Astrocyte of the hippocampus (primary cell): Measurements from ENCODE around the gene SNCG.
"Not testable (repeated sequence)": the region's sequence is repeated elsewhere in the genome, so short reads cannot be mapped to it uniquely, and the experiment has no call there.

Experiments used
- DNase-seq: peaks from one replicate; pipeline ENCODE4 v3.0.0; 2011; ENCODE audit warnings: low read depth, low spot score

Gene SNCG

DNA sequence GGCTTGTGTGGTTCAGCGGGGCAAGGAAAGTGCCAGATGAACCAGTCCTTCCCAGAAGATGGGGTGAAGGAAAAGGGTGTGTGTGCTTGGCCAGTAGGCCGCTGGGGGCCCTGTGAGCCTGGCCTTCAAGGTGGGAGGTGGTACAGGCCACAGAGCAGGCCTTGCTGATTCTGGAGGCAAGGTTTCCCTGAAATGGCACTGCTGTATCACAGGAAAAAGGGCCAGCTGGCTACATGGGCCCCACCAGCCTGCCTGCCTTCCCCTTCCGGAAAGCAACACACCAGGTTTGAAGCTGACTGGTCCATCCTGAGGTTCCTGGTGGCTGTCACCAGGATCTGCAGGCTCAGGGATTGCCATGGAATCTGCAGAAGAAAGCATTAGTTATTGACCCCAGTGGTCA, 13.5 kb upstream of the SNCG start:
- DNase-seq = no peak

DNA sequence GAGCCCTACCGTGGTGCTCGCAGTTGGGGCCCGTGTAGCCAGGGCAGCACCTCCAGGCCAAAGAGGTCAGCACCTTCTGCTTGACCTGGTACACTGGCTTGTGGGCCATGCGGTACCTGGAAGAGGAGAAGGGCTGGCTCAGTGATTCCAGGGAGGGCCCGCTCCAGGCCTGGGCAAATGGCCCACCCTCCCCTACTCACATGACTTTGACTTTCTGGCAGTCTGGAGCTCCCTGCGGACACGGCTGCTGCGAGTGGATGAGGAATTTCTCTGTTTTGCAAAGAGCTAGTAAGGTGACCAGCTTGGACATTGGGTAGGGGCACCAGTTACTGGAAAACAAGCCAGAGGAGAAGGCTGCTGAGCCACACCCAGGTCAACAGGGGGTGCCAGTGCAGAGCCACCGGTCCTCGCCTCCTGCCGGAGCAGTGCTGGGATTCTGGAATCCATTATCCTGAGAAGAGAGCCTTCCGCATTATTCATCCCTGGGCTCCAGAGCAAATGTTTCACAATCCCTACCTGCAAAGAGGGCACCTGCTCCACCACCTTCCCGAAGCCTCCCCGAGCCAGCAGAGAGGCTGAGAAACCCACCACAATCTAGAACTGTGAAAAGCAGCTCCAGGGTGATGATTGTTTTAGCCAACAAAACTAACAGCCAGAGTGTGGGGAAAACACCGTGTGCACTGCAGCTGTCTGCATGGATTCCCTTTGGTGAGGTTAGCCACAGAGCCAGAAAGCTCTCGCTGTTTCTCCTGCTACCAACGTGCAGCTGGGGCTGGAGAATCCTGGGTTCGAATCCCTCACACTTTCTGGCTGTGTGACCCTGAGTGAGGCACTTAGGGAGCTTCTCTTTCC, 12.8 kb upstream of the SNCG start:
- peak; percentile 47 for DNase-seq

DNA sequence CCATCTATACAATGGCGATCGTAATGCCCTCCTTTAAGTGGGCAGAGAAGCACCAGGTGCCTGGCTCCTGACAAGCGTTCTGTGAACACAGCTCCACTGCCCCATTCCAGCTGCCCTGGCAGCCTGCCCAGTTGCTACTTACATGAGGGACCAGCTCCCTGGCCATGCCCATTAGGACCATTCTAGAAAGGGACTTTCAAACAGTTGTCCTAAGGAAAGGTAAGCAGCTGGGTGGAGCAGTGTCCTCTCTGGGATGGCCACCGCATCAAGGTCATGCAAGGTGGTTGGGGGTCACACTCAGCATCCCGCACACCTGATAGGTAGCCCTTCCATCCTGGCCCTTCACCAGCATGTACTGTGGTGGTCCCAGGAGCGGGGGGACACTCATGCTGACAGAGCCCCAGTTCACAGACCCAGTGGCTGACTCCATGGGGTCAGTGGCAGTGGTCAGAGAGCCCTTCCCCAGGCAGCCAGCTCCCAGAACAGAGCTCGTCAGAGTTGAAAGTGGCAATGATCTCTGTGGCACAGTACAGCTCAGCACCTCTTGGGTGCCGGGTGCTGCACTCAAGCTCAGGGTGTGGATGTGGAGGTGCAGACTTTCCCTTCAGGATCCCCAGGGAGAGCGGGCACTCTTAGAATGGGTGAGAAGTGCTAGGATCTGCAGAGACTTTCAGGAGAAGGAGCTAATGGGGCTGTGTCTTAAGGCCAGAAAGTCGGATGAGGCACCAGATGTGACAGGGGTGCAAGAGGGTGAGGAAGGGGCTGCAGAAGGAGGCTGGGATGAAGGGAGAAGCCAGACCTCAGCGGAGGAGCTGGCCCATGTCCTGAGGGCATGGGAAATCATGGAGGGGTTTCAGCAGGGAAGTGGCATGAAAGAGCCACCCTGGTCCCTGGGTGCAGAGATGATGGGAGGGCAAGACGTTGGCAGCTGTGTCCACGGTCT, 11.9 kb upstream of the SNCG start:
- DNase-seq = no peak

DNA sequence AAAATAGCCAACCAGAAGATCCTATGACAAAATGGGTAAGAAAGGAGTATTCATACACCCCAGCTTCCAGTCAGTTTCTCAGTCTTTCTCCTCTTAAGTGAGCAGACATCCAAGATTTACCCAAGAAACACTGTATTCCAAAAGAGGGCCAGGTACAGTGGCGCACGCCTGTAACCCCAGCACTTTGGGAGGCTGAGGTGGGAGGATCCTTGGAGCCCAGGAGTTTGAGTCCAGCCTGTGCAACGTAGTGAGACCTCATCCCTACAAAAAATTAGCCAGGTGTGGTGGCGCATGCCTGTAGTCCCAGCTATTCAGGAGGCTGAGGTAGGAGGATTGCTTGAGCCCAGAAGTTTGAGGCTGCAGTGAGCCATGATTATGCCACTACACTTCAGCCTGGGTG, 10.6 kb upstream of the SNCG start:
- not testable (repeated sequence) for DNase-seq

DNA sequence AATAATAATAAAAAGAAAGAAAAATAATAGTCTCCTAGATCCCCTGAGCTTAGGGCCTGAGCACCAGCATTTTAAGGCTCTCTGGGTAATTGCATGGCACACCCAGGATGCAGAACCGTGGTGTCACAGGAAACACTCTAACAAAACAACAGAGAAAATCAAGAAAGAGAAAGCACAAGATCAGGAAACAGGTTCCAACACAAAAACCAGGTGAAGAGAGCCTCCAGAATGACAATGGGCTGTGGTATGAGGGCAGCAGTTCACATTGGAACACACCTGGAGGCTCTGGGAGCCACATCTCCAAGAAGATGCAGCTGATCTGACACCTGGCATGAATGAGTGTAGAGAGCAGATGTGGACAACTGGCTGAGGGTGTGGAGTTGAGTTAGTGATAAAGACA, 8.1 kb upstream of the SNCG start:
- no peak for DNase-seq

DNA sequence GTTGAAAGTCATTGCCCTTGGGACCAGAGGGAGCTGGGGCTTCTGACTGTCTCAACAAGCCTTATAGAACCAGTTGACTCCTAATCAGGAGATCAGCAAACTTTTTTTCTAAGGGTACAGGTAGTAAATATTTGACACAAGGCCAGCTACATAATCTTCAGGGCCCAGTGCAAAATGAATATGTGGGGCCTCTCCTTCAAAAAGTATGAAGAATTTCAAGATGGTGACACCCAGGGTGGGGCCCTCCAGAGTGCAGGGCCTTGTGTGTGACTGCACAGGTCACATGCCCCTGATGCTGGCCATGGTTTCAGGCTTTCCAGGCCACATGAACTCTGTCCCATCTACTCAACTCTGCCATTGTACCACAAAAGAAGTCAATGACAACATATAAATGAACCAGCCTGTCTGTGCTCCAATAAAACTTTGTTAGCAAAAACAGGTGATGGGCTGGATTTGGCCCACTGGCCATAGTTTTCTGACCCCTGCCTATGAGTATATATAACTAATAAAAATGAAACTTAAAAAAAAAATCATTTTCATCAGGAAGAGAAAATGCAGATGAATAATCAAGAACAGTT, 7.1 kb upstream of the SNCG start:
- DNase-seq = no peak

DNA sequence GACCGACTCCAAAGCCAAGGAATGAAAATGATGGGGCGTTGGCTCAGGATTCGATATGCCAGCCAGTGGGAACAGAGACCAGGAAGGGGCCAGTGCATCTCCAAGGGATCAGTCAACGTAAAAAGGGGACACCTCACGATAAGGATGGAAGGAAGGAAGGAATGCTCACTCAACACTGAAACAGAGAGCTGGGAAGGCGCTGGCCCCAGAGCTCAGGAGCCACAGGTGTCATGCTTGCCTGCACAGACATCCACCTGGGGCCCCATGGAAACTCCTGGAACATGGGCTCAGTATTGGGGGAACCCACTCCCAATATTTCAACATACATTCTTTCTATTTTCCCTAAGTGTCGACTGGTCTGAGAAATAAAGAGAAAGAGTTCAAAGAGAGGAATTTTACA, 6.3 kb upstream of the SNCG start:
- no peak for DNase-seq

DNA sequence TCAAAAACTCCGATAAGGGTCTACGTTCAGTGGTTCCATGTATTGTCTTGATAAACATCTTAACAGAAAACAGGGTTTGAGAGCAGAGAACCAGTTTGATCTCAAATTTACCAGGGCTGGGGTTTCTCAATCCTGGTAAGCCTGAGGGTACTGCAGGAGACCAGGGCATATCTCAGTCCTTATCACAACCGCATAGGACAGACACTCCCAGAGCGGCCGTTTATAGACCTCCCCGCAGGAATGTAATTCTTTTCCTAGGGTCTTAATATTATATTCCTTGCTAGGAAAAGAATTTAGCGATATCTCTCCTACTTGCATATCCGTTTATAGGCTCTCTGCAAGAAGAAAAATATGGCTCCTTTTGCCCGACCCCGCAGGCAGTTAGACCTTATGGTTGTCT, 5.7 kb upstream of the SNCG start:
- DNase-seq = not testable (repeated sequence)

DNA sequence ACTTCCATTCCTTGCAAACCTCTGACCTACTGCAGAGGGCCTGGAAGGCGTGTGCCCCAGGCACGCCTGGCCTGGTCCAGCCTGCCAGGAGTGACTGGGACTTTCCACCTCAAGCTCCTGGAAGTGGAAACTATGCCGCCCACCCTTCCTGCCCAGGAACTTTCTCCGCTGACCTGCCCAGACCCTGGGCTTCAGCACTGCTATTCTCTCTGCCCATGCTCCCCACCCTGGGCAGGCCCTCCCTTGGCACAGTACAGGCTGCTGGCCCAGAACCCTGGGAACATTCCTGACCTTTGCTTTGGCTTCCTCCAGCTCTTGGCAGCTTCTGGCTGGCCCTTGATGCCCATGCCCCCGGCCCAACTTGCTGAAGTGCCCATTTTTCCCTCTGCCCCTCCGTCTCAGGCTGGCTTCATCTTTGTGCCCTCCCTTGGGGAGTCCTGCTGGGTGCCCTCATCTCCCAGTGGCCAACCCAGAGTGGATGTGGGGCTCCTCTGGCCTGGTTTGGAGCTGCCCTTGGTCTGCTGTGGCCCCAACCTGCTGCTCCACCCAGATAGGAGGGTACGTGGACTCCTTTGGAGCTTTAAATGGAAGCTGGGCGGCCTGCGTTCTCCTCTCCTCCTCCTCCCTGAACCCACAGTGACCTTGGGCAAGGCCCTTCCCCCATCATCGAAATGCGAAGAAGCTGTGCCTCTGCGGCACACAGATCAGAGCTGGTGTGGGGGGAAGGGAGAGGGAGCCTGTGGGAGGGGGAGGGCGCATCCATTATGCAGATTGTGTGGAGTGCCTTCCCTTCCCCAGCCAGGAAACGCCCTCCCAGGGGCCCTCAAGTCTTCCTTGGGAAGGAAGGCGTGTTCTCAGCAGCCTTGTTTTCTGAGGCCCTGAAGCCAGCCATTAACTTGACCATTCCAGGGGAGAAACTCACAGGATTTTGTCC, 4.4 kb upstream of the SNCG start:
- DNase-seq = peak; percentile 60

DNA sequence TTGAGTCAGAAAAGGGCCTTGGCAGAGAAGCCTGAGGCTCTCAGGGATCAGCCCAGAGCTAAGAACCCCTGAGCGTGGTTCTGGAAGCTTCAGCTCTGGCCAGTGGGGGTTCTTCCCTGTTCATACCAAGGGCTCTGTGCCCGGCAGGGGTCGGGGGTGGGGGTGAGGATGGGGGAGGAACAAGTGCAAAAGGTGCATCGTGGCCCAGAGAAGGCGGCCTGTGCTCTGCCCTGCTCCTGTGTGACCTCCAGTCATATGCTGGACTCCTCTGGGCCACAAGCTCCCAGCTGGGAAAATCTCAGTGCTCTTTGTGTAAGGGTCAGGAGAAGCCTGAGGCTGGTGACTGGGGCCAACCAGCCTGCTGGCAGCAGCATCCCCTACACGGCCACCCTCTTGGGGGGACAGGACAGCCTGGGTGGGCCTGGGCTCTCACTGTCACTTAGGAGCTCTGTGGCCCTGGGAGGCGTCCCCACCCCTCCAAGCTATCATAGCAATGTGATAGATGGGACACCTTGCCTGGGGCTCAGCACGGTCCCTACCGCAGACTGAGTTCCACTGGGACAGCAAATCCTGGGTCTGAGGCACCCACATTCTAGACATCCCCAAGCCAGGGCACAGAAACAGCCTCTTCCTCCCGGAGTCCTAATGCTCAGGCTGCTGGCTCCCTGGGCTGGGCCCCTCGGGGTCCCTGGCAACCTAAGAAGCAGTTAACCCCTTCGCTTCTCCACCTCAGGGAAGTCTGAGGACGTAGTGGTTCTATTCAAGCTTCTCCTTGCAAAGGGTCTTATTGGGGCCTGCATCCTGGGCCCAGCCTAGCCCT, 3.5 kb upstream of the SNCG start:
- DNase-seq = no peak

DNA sequence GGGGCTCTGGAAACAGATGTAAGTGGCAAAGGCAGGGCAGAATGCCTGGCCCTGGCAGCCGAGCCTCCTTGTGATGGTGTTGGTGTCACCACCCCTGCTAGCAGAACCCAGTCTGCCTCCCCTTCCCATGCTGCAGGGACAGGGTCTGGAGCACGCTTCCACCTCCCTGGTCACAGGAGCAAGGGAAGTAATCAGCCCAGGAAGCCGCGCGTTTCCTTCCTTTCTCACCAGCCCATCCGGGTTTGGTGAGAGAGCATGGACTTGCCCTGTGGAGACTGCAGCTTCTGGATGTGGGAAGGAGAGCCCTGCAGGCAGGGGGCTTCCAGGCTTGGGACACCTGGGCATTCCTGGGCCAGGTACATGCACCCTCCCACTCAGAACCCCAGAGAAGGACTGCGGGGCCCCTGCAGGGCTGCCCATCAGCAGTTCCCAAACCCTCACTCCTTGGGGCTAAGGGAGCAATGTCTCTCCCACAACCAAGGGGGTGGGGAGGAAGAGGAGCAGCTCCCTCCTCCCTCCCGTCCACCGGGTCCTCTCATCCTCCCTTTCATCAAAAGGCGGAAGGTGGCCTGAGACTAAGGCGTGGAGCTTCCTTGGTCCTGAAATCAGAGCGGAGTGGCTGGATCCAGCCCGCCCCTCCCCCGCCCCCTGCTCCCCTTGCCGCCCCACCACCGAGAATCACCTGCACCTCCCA, 2.8 kb upstream of the SNCG start:
- DNase-seq = no peak

DNA sequence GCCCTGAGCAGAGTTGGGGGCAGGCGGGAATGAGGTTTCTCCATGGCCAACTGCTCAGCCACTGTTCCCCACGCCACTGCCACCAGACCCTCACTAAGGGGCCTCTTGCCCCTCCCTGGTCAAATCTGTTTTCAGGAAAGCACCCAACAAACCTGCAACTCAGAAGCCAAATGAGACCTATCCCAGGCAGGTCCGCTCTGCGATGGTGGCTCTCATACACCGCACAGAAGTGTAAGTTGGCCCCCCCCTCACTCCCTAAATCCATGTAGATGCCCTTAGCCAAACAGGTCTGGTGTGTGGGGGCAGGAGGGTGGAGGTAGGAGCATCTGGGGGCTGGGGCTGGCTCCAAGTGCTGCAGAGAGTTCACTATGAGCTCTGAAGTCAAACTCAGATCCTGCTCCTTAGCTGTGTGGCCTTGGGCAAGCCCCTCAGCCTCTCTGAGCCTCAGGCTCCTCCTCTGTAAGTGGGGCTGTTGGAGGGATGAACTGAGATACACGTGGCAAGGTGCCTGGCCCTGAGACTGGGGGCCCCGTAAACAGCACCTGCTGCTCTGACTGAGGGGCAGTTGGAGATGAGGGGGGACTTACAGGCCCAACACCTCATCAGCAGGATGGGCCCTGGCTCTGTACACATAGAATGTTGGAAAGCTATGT, 2.1 kb upstream of the SNCG start:
- DNase-seq = no peak

DNA sequence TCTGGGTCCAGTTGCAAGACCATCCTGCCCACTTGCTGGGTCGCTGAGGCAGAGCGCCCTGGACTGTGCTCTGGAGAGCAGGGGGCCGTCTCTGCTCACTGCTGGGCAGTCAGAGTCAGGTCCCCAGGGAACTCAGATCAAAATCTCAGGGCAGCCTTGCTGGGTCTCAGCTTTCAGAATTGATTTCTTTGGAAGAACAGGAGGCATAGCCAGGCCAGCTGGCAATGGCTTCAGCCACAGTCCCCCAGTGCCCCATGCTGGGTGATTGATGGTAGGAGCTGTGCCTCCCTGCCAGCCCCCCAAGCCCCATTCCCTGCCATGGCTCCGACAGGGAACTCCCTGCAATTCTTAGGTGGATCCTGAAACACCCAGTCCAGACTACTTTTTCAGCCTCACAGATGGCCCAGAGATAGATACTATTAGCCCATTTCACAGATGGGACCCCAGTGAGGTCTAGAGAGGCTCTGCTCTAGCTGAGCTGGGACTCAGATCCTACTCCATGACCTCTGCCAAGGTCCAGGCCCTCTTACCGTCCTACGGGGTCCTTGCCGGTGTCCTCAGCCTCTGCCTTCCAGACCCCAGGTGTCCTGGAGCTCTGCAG, 1.5 kb upstream of the SNCG start:
- DNase-seq = no peak

DNA sequence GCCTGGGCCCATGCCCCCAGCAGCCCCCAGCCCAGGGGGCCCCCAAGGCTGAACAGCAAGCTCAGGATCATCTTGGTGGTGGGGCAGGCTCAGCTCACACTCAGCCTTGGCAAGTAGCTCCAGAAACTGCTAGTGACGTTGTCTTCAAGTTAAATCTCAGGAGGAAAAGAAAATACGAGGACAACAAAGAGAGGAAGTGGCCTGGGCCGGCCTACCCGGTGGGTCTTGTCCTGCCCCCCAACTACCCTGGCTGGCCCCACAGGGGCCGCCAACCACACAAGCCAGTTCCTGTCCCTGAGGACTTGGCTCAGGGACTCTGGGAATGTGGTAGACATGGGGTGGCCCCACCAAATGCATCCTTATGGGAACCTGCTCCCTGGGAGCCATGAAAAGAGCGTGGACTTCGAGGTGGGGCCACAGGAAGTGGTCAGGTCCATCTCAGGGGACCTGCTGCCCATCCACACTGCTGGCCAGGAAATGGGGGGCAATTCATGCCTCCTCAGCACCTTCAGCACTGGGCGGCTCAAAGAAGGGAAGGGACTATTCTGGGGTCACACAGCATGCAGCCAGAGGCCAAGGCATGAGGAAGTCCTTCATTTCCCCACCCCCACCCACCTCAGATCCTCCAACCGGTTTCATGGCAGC, 806 bp upstream of the SNCG start, which contains the start of gene MMRN2:
MMRN2 (minus strand) TSS at position 145 of the 645 bp plus-strand sequence; CDS start at position 71, 74 bp downstream.
- no peak for DNase-seq

DNA sequence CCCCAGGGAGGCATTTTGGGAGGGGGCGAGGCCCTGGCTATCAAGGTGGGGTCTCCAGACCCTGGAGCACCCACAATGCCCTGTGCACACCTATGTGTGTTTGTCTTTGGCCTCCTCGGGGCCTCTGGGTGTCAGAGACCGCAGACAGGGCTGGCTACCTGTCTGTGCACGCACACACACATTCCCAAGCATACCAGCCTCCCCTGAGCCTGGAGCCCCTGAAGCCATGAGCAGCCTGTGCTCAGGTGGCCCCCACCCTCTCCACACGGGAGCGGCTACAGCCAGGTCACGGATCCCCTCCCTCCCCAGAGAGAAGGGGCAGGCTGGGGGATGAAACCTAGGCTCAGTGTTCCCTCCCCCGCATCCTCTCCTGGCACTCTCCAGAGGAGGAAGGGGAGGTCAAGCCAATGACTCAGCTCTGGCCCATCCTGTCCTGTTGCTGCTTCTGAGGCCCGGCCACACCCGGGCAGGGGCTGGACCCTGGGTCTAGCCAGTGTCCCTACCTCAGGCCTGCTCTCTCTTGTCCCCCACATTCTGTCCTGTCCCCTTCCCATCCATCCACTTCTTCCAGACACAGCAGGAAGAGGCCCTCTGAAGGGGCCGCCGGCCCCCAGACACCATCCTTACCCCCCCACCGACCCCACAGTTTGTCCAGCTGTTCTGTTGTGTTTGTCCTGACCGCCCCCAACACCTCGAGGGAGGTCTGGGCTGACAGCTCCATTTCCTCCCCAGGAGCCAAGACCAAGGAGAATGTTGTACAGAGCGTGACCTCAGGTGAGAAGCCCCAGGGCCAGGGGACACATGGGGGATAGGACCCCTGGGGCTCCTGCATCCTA, 720 bp downstream of the SNCG start:
- peak; percentile 44 for DNase-seq

DNA sequence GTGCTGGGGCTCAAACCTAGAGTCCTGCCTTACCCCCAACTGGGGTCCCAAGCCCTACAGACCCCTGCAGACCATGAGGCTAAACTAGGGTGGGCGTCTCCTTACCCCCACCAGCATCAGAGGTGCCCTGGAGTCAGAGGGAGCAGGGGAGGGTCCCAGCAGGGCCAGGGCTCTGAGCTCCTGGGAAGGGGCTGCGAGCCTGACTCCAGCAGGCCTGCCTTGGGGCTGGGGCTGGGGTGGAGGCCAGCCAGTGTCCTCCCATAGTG, 1.3 kb downstream of the SNCG start:
- no peak for DNase-seq
